Right lobe of liver (tissue), 4 donors: Measurements from ENCODE around the gene PCDH7.

Experiments
- POLR2A ChIP-seq: fragments of 450-650 bp; IDR thresholded peaks from one replicate; pipeline ENCODE4 v1.6.1; 2017; ENCODE audit warnings: antibody characterized with exemption, mild to moderate bottlenecking
- TF ChIP-seq, protein P1 (sequence below), 4 donors: fragments of 200-600 bp in 3 of 4; fragments of 450-650 bp in 1 of 4; IDR thresholded peaks; one replicate each; pipeline versions ENCODE4 v1.5.1 to v1.8.0; 2016 to 2022; ENCODE audit warnings: antibody characterized with exemption in 4 of 4, mild to moderate bottlenecking in 2 of 4
- donor health status: DM: no; HTN: no; CAD: no.
- donor health status: DM: no; HTN: no; CAD: no.
- donor health status: DM: no; HTN: yes; CAD: no.

- no peak for TF ChIP-seq POLR2A
- TF ChIP-seq, protein P1, sequence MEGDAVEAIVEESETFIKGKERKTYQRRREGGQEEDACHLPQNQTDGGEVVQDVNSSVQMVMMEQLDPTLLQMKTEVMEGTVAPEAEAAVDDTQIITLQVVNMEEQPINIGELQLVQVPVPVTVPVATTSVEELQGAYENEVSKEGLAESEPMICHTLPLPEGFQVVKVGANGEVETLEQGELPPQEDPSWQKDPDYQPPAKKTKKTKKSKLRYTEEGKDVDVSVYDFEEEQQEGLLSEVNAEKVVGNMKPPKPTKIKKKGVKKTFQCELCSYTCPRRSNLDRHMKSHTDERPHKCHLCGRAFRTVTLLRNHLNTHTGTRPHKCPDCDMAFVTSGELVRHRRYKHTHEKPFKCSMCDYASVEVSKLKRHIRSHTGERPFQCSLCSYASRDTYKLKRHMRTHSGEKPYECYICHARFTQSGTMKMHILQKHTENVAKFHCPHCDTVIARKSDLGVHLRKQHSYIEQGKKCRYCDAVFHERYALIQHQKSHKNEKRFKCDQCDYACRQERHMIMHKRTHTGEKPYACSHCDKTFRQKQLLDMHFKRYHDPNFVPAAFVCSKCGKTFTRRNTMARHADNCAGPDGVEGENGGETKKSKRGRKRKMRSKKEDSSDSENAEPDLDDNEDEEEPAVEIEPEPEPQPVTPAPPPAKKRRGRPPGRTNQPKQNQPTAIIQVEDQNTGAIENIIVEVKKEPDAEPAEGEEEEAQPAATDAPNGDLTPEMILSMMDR (IDR thresholded peaks at IDR 0.05): no peak
Observed at GRCh38 chr4:30767147-30767845, 47.1 kb downstream of the PCDH7 start.
